ENCODE results near the gene THOC7.

THOC7 gene

DNA sequence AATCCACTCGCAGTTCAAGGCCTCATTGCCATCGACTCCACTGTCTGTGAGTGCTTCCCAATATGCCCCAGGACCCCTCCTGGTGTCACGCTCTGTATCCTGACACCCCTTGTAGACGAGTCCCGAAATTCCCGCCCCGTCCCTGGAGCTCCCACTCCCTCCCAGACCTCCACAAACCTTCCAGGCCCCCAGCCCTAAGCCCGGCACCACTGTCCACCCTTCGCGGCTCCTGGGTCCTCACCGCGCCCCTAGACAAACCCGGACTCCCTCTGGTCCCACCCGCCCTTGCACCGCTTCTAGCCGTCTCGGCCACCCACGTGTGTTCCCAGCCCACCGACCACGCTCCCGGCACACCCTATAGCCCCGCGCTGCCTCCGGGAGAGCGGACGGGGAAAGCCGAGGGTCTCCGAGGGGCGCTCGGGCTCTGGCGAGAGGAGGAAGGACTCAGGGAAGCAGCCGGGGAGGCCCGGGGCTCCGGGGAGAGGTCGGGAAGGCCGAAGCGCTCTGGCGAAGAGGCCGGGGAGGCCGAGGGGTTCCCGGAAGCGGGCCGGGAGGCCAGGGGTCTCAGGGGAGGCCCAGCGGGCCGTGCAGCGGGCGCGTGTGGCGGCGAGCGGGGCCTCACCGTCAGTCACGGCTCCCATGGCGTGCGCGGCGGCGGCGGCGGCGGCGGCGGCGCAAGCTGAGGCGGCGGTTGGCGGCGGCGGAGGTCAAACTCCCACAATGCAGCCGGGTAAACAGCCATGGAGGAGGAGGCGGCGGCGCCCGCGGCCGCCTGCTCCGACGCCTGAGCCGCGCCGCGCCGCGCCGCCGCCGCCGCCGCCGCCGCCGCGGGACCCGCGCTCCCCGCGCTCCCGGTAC is at the start of gene THOC7, which contains the start of gene ATXN7:
TSS of gene THOC7 (minus strand) at position 656 of the 858 bp plus-strand sequence. CDS start at position 641, 15 bp downstream.
TSS of gene ATXN7 (plus strand) at position 718 of the 858 bp plus-strand sequence. CDS start 48,732 bp downstream, outside the sequence.
- H3K9ac ChIP-seq (ENCODE audit: low read length): peak within 1 kb of the TSS; percentile 95
- H3K36me3 ChIP-seq (ENCODE audit: control insufficient read depth, insufficient read depth, low read length): no peaks in the 10 kb centered on the region
- peaks cover 21% of the 10 kb centered on the region for H3K4me1 ChIP-seq (ENCODE audit: control insufficient read depth, insufficient read depth, low read length)
- H3K27me3 ChIP-seq (ENCODE audit: control insufficient read depth, insufficient read depth, low read length): no peaks in the 10 kb centered on the region
- H3K4me3 ChIP-seq (ENCODE audit: low read length): peak within 1 kb of the TSS; percentile 90
- H3K9me3 ChIP-seq (ENCODE audit: control insufficient read depth, low read length): no peaks in the 10 kb centered on the region

GRCh38 chr3:63912768-63913588 is 49.4 kb upstream of the THOC7 start:
- H3K9me3 ChIP-seq (ENCODE audit: control insufficient read depth, low read length): no peaks in the 10 kb centered on the region
- H3K27me3 ChIP-seq (ENCODE audit: control insufficient read depth, insufficient read depth, low read length): no peaks in the 10 kb centered on the region
- peaks cover 16% of the 10 kb centered on the region for H3K4me1 ChIP-seq (ENCODE audit: control insufficient read depth, insufficient read depth, low read length)
- no peaks in the 10 kb centered on the region for H3K36me3 ChIP-seq (ENCODE audit: control insufficient read depth, insufficient read depth, low read length)
- H3K4me3 ChIP-seq (ENCODE audit: low read length): peak overlapping the region; percentile 7
- H3K9ac ChIP-seq (ENCODE audit: low read length): peak overlapping the region; percentile 72

DNA sequence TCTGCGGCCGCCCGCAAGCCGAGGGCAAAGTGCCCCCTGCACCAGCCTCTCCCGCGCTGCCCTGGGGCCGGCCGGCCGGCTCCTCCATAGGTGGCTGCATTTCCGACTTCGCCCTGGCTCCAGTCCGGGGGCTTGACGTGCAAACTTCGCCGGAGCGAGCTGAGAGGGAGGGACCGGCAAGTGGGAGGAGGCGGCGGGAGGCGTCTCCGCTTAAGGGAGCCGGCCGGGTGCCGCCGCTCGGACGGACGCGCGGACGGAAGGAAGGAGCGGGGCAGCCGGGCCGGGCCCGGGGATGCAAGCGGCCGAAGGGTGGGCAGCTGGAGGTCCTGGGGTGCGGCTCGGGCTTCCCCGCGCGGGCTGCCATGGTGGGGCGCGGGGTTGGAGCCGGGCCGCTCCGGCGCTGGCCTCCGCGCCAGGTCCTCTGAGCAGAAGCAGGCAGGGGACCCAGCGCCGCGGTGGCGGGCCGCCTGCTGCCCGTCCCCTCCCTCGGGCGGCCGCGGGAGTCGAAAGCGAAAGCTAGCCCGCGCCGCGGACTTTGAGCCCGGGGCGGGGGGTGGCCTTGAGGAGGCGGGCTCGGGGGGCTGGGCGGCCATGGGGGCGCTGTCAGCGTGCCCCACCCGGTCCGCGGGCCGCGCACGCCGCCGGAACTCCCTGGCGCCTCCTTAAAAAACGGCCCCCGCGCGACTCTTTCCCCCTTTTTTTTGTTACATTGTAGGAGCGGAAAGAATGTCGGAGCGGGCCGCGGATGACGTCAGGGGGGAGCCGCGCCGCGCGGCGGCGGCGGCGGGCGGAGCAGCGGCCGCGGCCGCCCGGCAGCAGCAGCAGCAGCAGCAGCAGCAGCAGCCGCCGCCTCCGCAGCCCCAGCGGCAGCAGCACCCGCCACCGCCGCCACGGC is 48.5 kb upstream of the THOC7 start, which contains the start of gene SCAANT1:
TSS of gene SCAANT1 (minus strand) at position 511 of the 895 bp plus-strand sequence.
- no peaks in the 10 kb centered on the region for H3K27me3 ChIP-seq (ENCODE audit: control insufficient read depth, insufficient read depth, low read length)
- H3K36me3 ChIP-seq (ENCODE audit: control insufficient read depth, insufficient read depth, low read length): no peaks in the 10 kb centered on the region
- H3K4me3 ChIP-seq (ENCODE audit: low read length): peak within 1 kb of the TSS; percentile 68
- no peaks in the 10 kb centered on the region for H3K9me3 ChIP-seq (ENCODE audit: control insufficient read depth, low read length)
- H3K9ac ChIP-seq (ENCODE audit: low read length): peak within 1 kb of the TSS; percentile 75
- H3K4me1 ChIP-seq (ENCODE audit: control insufficient read depth, insufficient read depth, low read length): peaks cover 11% of the 10 kb centered on the region

DNA sequence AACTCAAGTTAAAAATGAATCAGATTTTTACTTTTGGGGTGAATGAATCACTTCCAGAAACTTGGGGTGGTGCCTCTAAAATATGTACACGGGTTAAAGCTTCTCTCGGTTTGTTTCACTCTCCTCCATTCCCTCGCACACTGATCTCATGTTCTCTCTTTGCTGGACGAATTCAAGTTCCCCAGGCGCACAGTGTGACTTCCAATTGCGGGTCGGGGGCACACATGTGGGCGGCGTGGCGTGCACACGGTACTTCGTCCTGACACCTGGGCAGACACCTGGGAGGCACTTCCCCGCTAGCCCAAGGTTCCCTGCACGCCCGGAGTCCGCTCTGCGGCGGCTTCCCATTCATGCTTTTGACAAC is 47.9 kb upstream of the THOC7 start:
- Histone ChIP-seq H3K36me3 (ENCODE audit: control insufficient read depth, insufficient read depth, low read length) (no peaks in the 10 kb centered on the region), H3K4me3 (ENCODE audit: low read length) (peak overlapping the region; percentile 68), H3K27me3 (ENCODE audit: control insufficient read depth, insufficient read depth, low read length) (no peaks in the 10 kb centered on the region), H3K4me1 (ENCODE audit: control insufficient read depth, insufficient read depth, low read length) (peaks cover 11% of the 10 kb centered on the region), H3K9ac (ENCODE audit: low read length) (peak overlapping the region; percentile 75), H3K9me3 (ENCODE audit: control insufficient read depth, low read length) (no peaks in the 10 kb centered on the region)

DNA sequence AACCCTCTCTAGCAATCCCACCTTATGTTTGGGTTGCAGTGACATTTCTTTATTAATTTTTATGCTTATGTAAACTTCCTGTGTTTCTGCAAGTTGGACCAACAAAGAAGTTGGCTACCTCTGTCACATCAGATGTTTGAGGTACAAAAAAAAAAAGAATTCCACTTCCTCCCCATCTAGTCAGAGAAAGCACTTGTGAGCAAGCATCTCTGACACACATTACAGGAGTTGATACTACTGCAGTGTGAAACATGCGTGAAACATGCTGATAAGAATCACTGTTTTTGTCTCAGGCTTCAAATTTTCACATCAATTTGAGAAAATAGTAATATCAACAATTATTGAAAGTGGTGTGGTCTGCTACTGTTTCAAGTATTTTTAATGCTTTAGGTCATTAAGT is 47.3 kb upstream of the THOC7 start:
- Histone ChIP-seq H3K9ac (ENCODE audit: low read length) (peak overlapping the region; percentile 75), H3K27me3 (ENCODE audit: control insufficient read depth, insufficient read depth, low read length) (no peaks in the 10 kb centered on the region), H3K4me1 (ENCODE audit: control insufficient read depth, insufficient read depth, low read length) (peaks cover 11% of the 10 kb centered on the region), H3K4me3 (ENCODE audit: low read length) (peak overlapping the region; percentile 68), H3K9me3 (ENCODE audit: control insufficient read depth, low read length) (no peaks in the 10 kb centered on the region), H3K36me3 (ENCODE audit: control insufficient read depth, insufficient read depth, low read length) (no peaks in the 10 kb centered on the region)

DNA sequence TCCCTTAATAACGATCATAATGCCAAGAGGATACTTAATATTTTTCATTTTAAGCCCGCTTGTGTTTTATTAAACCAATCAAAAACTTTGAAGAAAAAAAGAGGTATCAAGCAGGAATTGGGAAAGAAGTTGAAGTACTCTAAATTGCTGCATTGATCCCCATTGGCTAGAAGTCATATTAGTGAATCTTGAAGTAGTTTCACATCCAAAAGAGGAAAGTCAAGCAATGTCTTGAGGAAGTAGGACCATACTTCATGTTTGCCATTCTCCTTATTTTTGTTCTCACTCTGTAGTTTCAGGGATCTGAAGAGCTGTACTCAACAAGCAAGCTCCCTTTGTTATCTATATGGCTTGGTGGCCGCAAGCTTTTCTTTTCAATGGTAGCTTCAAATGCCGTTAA is 46.4 kb upstream of the THOC7 start:
- Histone ChIP-seq H3K4me1 (ENCODE audit: control insufficient read depth, insufficient read depth, low read length) (peaks cover 11% of the 10 kb centered on the region), H3K4me3 (ENCODE audit: low read length) (no peak overlapping the region), H3K9me3 (ENCODE audit: control insufficient read depth, low read length) (no peaks in the 10 kb centered on the region), H3K36me3 (ENCODE audit: control insufficient read depth, insufficient read depth, low read length) (no peaks in the 10 kb centered on the region), H3K9ac (ENCODE audit: low read length) (no peak overlapping the region), H3K27me3 (ENCODE audit: control insufficient read depth, insufficient read depth, low read length) (no peaks in the 10 kb centered on the region)

- Histone ChIP-seq H3K27me3 (ENCODE audit: control insufficient read depth, insufficient read depth, low read length) (no peaks in the 10 kb centered on the region), H3K36me3 (ENCODE audit: control insufficient read depth, insufficient read depth, low read length) (no peaks in the 10 kb centered on the region), H3K9me3 (ENCODE audit: control insufficient read depth, low read length) (no peaks in the 10 kb centered on the region), H3K4me3 (ENCODE audit: low read length) (no peak overlapping the region), H3K4me1 (ENCODE audit: control insufficient read depth, insufficient read depth, low read length) (peaks cover 11% of the 10 kb centered on the region), H3K9ac (ENCODE audit: low read length) (no peak overlapping the region)
These were observed 45.8 kb upstream of the THOC7 start for GRCh38 chr3:63909431-63909830.

DNA sequence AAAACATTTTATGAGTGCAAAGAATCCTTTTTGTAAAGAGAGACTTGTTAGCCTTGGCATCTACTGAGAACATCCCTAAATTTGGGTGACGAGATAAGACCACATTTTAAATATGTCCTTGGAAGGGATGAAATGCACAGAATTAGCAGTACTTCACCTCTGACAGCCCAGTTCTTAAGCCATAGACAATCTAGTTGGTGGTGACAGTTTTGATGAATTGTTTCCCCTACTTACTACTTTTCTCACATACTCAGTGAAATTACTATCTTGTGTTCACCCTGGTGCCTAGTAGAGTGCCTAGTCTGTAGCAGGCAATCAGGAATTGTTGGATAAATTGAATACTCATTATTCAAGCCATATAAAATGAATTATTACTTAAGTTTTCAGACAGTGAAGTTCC is 45.2 kb upstream of the THOC7 start:
- H3K36me3 ChIP-seq (ENCODE audit: control insufficient read depth, insufficient read depth, low read length): no peaks in the 10 kb centered on the region
- H3K9me3 ChIP-seq (ENCODE audit: control insufficient read depth, low read length): no peaks in the 10 kb centered on the region
- no peak overlapping the region for H3K4me3 ChIP-seq (ENCODE audit: low read length)
- H3K27me3 ChIP-seq (ENCODE audit: control insufficient read depth, insufficient read depth, low read length): no peaks in the 10 kb centered on the region
- H3K9ac ChIP-seq (ENCODE audit: low read length): no peak overlapping the region
- H3K4me1 ChIP-seq (ENCODE audit: control insufficient read depth, insufficient read depth, low read length): peaks cover 8% of the 10 kb centered on the region

DNA sequence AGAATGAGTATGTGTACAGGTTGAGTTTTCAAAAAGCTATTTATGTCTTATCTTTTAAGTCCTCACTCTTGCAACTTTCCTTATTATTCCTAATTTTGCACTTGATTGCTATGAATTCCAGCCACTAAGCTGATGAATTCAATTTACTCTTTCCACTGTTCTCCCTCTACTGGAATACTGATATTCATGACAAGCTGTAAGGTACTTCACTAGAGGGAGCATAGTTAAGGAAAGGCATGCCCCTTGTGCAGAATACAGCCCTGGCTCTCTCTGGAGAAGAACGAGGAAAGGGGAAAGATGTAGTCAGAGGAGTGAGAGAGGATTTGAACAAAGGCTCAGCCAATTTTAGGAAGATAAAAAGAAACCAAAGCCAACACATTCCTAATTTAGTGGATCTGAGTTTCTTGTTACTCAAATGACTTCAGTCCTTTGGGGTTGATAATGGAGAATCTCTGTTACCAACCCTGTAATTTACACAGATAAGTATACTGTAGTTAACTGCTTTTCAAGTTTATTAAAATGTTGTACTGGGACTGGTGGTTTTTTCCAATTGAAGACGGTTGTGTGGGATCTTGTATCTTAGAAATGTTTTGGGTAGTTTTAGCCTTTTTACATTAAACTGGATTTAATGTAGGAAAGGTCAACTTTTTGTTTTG is 44.6 kb upstream of the THOC7 start:
- no peak overlapping the region for H3K9ac ChIP-seq (ENCODE audit: low read length)
- H3K4me1 ChIP-seq (ENCODE audit: control insufficient read depth, insufficient read depth, low read length): peaks cover 3% of the 10 kb centered on the region
- H3K27me3 ChIP-seq (ENCODE audit: control insufficient read depth, insufficient read depth, low read length): no peaks in the 10 kb centered on the region
- H3K9me3 ChIP-seq (ENCODE audit: control insufficient read depth, low read length): no peaks in the 10 kb centered on the region
- H3K4me3 ChIP-seq (ENCODE audit: low read length): no peak overlapping the region
- no peaks in the 10 kb centered on the region for H3K36me3 ChIP-seq (ENCODE audit: control insufficient read depth, insufficient read depth, low read length)

- no peaks in the 10 kb centered on the region for H3K4me1 ChIP-seq (ENCODE audit: control insufficient read depth, insufficient read depth, low read length)
- no peaks in the 10 kb centered on the region for H3K36me3 ChIP-seq (ENCODE audit: control insufficient read depth, insufficient read depth, low read length)
- no peaks in the 10 kb centered on the region for H3K27me3 ChIP-seq (ENCODE audit: control insufficient read depth, insufficient read depth, low read length)
- H3K4me3 ChIP-seq (ENCODE audit: low read length): no peak overlapping the region
- no peaks in the 10 kb centered on the region for H3K9me3 ChIP-seq (ENCODE audit: control insufficient read depth, low read length)
- no peak overlapping the region for H3K9ac ChIP-seq (ENCODE audit: low read length)
These were observed 42.4 kb upstream of the THOC7 start for GRCh38 chr3:63905731-63906620.
